Prostate gland (tissue), 2 donors: ENCODE results near the gene CSNK1A1L.

Experiments
- POLR2AphosphoS5 ChIP-seq: sonication (generic); formaldehyde crosslinking; IDR thresholded peaks from one replicate; pipeline ENCODE4 v1.6.1; 2017; ENCODE audit warnings: antibody characterized with exemption
- TF ChIP-seq, protein P1 (sequence below), 4 experiments: fragments of 200-600 bp in 2 of 4; fragments of 450-650 bp in 2 of 4; sonication (generic) in 2 of 4; IDR thresholded peaks; 1 replicate in 3 of 4; 2 replicates in 1 of 4; pipeline ENCODE4 v1.5.1; 2016 to 2019; ENCODE audit warnings: antibody characterized with exemption in 4 of 4, mild to moderate bottlenecking in 2 of 4, moderate library complexity in 2 of 4

DNA sequence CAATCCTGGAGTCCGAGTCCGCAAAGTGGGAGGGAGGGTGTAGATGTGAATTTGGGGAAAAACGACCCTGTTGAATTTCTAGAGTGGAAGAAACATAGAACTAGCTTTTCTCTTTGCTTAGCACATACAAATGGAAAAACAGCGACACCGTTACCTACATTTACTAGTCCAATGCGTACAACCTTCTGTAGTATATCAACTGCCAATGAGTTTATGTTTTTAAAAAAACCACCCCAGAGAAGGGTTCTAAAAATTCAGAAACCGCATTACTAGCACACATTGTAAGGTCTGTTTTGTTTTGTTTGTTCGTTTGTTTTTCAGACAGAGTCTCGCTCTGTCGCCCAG, 45.6 kb downstream of the CSNK1A1L start:
- no peak for TF ChIP-seq POLR2AphosphoS5
- TF ChIP-seq, protein P1, sequence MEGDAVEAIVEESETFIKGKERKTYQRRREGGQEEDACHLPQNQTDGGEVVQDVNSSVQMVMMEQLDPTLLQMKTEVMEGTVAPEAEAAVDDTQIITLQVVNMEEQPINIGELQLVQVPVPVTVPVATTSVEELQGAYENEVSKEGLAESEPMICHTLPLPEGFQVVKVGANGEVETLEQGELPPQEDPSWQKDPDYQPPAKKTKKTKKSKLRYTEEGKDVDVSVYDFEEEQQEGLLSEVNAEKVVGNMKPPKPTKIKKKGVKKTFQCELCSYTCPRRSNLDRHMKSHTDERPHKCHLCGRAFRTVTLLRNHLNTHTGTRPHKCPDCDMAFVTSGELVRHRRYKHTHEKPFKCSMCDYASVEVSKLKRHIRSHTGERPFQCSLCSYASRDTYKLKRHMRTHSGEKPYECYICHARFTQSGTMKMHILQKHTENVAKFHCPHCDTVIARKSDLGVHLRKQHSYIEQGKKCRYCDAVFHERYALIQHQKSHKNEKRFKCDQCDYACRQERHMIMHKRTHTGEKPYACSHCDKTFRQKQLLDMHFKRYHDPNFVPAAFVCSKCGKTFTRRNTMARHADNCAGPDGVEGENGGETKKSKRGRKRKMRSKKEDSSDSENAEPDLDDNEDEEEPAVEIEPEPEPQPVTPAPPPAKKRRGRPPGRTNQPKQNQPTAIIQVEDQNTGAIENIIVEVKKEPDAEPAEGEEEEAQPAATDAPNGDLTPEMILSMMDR (IDR thresholded peaks at IDR 0.05): no peak
